ENCODE results near the gene PCSK2.
"Not testable (repeated sequence)": the region's sequence is repeated elsewhere in the genome, so short reads cannot be mapped to it uniquely, and the experiment has no call there.

Gene PCSK2

GRCh38 chr20:17226410-17227218 is at the start of gene PCSK2:
Gene PCSK2, plus strand, starts transcription at chr20:17227040. Its CDS starts 266 bp downstream, at chr20:17227306.
- no peak for DNase-seq (ENCODE audit: low spot score)

- DNase-seq (ENCODE audit: low spot score) = no peak
Measured at GRCh38 chr20:17177341-17177740, 49.5 kb upstream of the PCSK2 start.

- no peak for DNase-seq (ENCODE audit: low spot score)
Measured at GRCh38 chr20:17179840-17180239, 47.0 kb upstream of the PCSK2 start.

- DNase-seq (ENCODE audit: low spot score) = no peak
Measured at GRCh38 chr20:17189976-17190695, 36.7 kb upstream of the PCSK2 start.

GRCh38 chr20:17197041-17197440 is 29.8 kb upstream of the PCSK2 start:
- DNase-seq (ENCODE audit: low spot score) = no peak

GRCh38 chr20:17202030-17202429 is 24.8 kb upstream of the PCSK2 start:
- DNase-seq (ENCODE audit: low spot score) = no peak

GRCh38 chr20:17202673-17203072 is 24.2 kb upstream of the PCSK2 start:
- DNase-seq (ENCODE audit: low spot score) = no peak

GRCh38 chr20:17205084-17205813 is 21.6 kb upstream of the PCSK2 start:
- no peak for DNase-seq (ENCODE audit: low spot score)

GRCh38 chr20:17210387-17210786 is 16.5 kb upstream of the PCSK2 start:
- DNase-seq (ENCODE audit: low spot score) = no peak

GRCh38 chr20:17210983-17211382 is 15.9 kb upstream of the PCSK2 start:
- DNase-seq (ENCODE audit: low spot score) = no peak

GRCh38 chr20:17215167-17215566 is 11.7 kb upstream of the PCSK2 start:
- no peak for DNase-seq (ENCODE audit: low spot score)

GRCh38 chr20:17219856-17220255 is 7.0 kb upstream of the PCSK2 start:
- not testable (repeated sequence) for DNase-seq (ENCODE audit: low spot score)

GRCh38 chr20:17223553-17223952 is 3.3 kb upstream of the PCSK2 start:
- no peak for DNase-seq (ENCODE audit: low spot score)

- no peak for DNase-seq (ENCODE audit: low spot score)
Measured at GRCh38 chr20:17225851-17226409, 910 bp upstream of the PCSK2 start.

GRCh38 chr20:17227219-17227575 is 357 bp downstream of the PCSK2 start:
- DNase-seq (ENCODE audit: low spot score) = no peak

- DNase-seq (ENCODE audit: low spot score) = no peak
Measured at GRCh38 chr20:17227669-17228623, 1.1 kb downstream of the PCSK2 start.

GRCh38 chr20:17228624-17229061 is 1.8 kb downstream of the PCSK2 start:
- no peak for DNase-seq (ENCODE audit: low spot score)

GRCh38 chr20:17229256-17229655 is 2.4 kb downstream of the PCSK2 start:
- no peak for DNase-seq (ENCODE audit: low spot score)

- DNase-seq (ENCODE audit: low spot score) = no peak
Measured at GRCh38 chr20:17233626-17234025, 6.8 kb downstream of the PCSK2 start.

- DNase-seq (ENCODE audit: low spot score) = no peak
Measured at GRCh38 chr20:17236766-17237165, 9.9 kb downstream of the PCSK2 start.

- DNase-seq (ENCODE audit: low spot score) = no peak
Measured at GRCh38 chr20:17248224-17248623, 21.4 kb downstream of the PCSK2 start.
